SHP77 (cell line): ENCODE measurements around the gene VPS35L.

ENCODE experiments used
- DNase-seq, 2 experiments: peaks; one replicate each; lab custom pipeline; 2025; lab: John Stamatoyannopoulos, UW

Gene VPS35L

DNA sequence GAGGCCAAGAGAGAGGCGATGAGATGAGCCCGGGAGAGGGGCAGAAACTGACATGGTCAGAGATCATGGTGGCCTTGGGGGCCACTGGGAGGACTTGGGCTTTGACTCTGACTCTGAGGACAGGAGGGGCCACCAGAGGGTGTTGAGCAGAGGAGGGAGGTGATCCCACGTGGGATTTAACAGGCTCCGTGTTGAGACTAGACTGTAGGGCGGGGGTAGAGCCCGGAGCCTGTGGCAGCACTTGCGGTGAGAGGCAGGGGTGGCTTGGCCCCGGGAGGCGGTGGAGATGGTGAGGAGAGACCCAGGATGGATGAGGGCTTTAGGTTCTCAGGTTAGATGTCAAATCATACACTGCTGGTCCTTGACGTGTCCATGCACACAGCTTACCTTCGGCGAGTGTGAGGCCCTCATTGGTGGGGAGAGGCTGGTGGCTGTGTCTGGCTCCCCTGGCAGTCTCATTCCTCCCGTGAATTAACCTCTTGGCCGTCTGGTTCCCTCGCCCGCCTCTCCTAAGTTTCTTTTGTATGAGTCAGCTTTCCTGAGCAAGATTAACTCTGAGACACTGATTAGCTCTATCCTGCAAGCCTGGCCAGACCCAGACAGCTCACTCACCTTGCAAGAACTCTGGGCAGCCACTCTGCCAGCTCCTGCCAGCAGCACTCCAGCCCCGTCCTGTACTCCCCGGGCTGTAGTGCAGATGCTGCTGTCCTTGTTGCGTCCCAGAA, 39.7 kb downstream of the VPS35L start:
- no peak for DNase-seq

DNA sequence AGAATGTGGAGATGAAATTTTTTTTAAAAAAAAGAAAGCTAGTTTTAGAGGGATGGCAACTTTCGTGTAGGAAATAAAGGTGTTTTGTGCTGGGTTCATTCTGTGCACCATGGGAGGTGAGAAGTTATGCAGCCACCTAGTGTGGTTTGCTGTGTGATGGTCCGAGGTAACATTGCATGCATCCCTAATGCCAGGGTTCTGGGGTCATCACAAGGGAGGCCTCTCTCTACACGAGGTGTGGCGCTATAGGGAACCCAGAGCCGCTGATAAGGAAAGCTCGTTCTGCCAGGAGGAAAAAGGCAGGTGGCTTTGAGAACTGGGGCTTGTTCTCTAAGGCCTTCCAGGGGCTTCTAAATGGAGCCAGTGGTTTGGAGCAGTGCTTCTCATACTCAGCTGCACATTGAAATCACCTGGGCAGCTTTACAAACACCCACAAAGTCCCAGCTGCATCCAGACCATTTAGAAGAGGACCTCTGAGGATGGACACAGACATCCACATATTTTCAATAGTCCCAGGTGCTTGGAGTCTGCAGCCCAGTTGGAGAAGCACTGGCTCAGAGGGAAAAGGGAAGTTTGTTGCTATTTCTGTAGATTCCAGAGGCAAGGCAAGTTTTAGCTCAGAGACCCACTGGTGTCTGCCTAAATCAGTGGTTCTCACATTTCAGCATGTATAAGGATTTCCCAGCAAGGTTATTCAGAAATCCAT, 43.5 kb downstream of the VPS35L start:
- DNase-seq, result no peak

DNA sequence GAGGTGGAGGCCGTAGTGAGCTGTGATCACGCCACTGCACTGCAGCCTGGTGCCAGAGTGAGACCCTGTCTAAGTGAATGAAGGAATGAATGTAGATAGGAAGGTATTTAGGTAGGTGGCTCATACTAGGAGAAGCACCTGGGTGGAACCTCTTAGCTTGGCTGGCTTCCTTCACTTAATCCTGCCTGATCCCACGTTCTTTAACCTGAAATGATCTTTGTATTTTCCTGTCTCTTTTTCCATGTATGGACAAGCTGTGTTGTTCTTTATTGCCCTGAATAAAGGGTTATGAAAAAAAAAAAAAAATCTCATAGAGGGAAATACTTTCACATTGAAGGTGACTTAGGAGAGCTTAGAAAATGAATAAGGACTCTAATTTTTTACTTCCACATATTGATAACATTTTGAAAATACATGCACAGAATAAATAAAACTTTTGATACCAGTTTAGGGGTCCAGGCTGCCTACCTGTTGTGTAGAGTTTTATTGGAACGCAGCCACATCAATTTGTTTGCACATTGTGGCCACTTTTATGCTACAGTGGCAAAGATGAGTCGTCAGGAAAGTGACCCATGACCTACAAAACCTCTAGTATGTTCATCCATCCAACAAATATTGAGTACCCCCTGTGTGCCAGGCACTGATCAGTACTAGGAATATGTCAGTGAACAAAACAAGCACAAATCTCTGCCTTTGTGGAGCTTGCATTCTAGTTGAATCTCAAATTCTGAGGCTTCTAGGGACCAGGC, 44.6 kb downstream of the VPS35L start:
- no peak for DNase-seq

DNA sequence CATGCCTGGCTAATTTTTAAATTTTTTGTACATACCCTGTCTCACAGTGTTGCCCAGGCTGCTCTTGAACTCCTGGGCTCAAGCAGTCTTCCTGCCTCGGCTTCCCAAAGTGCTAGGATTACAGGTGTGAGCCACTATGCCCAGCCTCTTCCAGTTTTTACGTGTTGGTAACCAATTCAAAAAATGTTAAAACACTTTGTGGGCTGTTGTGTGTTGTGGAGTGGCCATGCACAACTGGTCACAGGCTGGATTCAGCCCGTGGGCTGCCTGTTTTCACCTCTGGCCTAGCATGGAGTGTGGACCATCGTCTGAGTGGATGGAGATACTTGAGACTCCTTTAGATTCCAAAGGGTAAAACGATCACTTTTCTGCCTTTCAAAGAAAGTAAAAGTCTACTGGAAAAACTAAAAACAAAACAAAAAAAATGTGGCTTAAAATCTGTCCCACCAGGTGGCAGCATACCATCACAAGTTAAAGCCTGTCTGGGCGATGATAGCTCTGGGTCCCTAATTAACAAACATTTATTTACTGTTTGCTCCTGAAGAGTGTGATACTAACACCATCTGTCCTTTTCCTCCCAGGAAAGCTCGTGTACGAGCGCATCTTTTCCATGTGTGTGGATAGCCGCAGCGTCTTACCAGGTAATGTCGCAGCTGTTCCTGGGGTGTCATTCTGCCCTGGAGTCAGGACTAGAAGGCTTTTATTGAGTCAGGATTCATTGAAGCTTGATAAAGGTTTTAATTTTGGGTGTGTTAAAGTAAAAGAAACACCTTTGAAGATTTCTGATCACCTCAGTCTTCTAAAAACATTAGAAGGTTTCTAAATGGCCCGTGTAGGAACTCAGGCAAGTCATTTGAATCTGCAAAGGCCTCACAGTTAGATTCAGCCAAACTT, 45.8 kb downstream of the VPS35L start:
- no peak for DNase-seq

DNA sequence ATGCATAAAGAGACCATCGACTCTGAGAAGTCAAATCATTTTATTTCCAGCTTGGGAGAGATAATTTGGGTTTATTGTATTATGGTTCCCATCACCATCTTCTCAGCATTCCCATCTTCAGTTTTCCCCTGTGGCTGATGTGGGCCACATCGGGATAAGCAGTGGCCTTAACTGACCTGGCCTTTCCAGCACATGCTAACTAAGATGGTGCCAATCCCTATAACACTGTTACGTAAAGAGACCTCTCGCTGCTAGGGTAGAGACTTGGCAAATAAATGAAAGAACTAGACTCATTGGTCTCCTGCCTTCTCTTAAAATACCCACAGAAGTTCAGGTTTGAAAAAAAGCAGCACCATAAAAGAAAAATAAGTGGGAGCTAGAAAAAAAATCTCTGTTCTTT, 49.4 kb downstream of the VPS35L start:
- DNase-seq, result no peak

DNA sequence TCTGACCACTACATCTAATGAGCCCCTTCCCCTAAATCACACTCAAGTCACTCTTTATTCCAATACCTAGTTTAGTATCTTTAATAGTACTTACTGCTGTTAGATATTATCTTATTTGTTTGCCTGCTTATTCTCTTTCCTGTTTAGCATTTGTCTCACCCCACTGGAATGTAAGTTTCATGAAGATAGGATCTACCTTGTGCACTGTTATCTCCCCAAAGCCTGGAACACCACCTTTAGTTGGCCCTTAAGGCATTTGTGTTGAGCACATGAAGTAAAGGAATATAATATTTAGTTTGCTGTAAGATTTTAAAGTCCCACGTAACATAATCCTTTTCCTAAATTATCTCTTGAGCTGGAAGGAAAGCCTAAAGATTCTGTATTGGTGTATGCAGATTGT, 50.2 kb downstream of the VPS35L start:
- no peak for DNase-seq

DNA sequence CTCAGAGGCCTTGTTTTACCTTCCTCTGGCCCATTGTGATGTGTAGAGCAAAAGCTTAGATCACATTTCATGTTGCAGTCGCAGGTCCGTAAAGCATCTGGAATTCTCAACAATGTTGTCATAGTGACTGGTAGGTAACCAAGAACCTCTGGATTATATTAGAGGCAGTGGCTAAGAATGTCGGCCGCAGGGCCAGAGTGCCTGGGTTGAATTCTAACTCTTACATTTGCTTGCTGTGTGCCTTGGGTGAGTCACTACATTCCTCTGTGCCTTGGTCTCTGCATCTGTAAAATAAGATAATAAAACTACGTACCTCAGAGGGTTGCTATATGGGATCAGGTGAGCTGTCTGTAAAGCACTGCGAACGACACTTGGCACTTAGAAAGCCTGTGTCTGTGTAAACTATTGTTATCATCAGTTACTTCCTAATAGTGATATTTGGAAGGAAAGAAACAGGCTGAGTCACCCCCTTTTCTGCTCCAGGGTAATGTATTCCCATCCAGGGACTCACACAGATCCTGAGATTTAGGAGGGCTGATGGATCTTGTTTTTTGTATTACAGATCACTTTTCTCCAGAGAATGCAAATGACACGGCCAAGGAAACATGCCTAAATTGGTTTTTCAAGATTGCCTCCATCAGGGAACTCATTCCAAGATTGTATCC, 52.2 kb downstream of the VPS35L start:
- no peak for DNase-seq

DNA sequence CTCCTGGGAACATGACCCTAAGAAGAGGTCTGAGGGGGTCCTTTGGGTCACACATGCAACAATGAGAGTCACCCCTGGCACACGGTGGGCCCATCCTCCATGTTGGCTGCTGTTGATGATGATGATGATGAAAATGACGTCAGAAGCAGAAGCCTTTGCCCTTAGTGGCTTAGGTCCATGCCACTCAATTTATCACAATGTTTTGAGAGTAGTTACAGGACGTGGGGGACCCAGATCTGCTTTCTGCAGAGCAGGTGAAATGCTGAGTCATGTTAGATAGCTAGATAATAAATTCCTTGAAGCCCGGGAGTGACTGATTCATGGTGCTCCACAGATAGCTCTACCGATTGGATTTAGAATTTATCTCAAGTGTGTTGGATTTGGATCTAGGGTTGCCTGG, 53.9 kb downstream of the VPS35L start:
- no peak for DNase-seq

DNA sequence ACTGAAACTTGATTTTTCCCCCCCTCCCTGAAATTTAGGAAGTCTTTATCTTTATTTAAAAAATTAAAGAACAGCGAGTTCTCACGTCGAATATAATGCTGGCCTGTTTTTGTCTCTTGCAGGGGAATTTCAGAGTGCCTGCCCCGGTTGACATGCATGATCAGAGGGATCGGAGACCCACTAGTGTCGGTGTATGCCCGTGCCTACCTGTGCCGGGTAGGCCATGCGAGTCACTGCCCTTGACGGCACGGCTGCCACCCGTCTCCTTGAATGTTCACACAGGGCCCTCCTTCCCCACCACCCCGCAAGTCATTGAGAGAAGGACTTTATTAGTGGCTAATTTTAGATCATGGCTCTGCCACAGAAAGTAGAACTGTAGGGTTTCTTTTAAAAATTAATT, 54.7 kb downstream of the VPS35L start:
- no peak for DNase-seq

DNA sequence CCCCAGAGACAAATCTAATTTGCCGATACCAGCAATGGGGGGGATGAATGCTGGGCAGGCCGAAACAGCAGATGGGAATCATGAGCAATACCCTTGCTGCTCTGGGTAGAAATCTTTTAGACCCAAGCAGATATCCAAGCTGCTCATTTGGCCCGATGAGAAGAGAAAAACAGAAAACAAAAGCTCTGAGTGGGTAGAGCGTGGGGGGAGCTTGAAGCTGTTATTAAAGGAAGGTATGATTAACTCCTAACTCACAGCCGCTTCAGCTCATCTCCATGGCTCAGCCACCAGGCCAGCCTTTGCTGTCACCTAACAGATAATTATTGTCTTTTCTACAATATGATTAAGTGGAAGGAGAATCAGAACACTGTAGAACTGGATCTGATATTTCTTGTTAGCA, 58.3 kb downstream of the VPS35L start:
- no peak for DNase-seq

DNA sequence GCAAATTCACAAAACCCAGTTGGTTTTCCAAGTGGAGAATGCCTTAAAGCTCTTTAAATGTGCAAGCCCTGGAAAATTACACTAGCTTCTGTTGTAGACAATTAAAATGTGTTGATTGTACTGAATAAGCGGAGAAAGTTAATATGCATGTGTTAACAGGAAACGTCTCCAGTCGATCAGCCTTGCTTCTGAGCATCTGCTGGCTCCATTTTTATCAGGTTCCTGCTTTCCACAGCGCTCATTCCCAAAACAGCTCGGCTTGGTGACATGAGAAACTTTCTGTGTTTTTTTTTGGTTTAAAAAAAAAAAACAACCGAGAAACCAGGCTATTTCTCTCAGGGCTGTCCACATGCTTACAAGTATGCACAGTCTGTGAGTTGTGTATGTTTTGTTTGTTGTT, 60.7 kb downstream of the VPS35L start:
- DNase-seq, result no peak

DNA sequence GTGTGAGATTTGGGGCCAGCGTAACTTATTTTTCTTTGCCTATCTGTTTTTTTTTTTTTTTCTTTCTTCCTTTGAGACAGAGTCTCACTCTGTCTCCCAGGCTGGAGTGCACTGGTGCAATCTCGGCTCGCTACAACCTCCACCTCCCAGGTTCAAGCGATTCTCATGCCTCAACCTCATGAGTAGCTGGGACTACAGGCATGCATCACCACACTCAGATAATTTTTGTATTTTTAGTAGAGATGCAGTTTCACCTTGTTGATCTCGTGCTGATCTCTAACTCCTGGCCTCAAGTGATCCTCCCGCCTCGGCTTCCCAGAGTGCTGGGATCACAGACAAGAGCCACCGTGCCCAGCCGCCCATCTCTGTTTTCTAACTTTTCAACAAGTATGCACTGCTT, 63.4 kb downstream of the VPS35L start:
- no peak for DNase-seq

DNA sequence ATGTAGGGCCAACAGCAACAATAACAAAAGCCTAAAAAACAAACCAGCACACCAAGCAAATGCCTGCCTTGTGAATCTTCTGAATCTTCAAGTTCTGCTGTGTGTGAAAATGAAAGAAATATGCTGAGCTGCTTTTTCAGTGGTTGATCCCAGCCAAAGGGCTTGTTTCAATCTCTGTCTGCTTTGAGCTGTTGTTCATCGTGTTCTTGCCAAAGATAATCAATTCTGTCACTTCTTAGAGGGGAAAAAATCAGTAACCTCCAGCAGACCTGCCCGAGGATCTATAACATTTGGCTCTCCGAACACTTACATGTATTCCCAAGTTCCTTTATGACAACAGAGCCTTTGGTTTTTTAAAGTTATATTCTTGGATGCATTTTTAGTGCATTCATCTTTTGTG, 65.9 kb downstream of the VPS35L start:
- no peak for DNase-seq

DNA sequence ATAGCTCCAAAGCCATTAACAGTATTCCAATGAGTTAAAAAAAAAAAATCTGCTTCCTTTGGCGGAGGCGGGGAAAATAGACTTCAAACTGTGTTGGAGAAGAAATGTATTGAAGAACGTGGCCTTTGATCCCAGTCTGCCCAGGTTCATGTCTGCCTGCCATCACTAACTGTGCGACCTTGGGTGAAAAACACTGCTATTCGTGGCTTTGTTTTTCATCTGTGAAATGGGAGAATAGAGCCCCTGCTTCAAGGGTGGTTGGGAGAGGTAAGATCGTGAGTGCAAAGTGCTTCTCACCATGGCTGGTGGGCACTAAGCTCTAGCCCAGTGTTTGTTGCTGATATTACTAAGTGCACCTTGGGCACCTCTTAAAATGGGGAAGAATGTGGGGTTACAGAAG, 69.5 kb downstream of the VPS35L start:
- no peak for DNase-seq

DNA sequence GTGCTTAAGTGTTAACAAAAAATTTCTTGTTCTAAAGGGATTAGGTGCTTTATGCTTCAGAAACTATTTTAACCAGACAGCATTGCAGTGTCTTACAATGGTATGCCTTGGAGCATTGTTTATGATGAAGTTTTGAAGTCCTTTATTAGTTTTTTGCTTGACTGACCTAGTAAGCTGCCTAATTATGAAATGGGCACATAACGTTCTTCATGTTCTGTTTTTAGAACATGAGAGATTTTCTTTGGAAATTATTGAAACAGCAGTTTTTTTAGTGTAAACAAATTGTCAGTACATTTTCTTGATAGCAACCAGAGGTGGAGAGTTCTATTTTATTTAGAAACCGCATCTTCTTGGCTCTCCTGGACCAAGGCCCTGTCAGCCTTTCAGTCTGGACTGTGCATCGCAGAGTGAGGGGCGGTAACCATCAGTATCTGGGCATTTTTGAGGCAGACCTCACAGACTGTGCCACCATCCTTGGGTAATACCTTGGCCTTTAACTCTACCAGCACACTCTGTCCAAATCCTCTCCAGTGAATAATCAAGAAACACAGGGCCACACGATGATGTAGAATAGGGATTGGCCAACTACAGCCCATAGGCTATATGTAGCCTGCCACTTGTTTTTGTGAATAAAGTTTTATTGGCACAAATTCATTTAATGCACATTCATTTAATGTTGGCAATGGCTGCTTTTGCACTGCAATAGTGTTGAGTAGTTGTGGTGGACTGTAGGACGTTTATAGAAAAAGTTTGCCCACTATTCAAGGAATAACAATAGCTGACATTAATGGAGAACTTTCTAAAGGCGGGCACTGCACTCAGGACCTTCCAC, 81.1 kb downstream of the VPS35L start:
- DNase-seq, result no peak

DNA sequence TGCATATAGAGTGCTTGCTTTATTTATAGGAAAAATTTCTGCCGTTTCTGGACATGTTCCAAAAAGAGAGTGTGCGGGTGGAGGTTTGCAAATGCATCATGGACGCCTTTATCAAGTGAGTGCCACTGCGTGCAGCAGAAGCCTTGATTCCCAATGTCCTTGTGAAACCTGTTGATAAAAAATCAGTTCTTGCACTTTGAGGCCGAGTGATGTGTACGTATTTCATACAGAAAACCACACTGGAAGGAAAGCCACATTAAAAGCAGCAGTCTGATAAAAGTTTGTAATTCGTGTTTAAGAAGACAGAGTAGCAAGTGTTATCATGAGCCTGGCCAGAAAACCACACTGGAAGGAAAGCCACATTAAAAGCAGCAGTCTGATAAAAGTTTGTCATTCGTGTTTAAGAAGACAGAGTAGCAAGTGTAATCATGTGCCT, 84.5 kb downstream of the VPS35L start:
- DNase-seq, result no peak

DNA sequence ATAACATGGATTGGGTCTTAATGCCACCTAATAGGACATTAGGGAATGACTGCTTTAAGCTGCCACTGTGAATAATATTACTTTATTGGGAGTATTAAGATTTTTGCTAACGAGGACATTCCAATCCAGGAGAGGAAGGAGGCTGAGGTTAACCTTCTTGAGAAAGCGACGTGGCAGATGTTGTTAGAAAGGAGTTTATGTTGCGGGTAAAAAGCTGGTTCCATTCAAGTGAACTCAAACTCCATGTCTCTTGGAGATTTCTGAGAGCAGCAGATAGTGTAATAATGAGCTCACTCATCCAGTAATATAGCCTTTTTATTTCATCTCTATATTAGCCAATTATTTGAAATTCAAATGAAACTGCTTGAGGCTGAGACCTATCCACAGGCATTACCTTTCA, 87.0 kb downstream of the VPS35L start:
- DNase-seq, result no peak

DNA sequence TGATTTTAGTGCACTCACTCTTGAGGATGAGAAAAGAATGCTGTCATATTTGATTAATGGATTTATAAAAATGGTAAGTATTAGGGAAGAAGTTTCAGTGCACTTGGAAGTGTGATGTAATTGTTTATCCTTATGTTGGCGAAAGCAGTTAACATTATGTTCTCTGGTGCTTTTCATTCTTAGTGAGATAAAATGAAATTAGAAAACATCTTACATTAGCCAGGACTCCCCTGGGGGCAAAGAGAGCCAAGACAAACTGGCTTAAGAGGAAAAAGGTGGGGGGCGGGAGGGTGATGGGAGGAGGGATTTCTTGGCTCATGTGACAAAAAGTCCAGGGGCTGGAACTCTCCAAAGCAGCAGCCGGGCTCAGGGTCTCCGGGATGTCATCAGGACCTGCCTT, 89.4 kb downstream of the VPS35L start:
- DNase-seq, result no peak

DNA sequence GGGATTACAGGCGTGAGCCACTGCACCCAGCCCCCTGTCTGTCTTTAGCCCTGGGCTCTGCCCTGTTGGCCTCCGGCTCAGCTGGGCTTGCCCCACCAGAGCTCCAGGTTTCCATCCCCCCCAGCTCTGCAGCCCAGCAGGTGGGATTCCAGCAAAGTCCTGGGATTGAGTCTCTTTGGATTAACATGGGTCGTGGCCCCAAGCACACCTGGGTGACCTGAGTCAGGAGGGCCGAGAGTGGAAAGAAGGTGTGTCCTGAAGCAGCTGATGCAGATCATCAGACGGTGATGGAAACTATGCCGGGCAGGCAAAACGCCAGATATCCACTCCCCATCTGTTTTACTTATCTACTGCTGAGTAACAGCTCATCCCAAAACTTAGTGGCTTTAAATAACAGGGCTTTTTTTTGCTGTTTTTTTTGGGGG, 90.1 kb downstream of the VPS35L start:
- no peak for DNase-seq

DNA sequence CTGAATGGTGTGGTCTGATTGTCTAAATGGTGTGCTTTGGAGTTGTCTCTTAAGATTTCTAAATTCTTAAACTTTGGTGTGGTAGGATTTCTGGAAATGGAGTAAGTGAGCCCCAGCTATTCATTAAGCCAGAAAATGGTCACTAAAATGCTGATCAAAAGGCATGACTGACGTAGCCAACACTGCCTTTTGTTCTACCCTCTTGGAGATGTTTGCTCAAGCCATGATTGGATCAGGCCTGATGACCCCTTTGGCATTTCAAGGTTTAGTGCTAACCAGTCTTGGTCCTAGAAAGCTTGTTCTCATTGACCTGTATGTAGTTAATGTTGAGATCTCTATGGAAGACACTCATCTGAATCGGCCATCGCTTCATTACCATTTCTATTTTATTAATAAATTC, 94.5 kb downstream of the VPS35L start:
- no peak for DNase-seq

DNA sequence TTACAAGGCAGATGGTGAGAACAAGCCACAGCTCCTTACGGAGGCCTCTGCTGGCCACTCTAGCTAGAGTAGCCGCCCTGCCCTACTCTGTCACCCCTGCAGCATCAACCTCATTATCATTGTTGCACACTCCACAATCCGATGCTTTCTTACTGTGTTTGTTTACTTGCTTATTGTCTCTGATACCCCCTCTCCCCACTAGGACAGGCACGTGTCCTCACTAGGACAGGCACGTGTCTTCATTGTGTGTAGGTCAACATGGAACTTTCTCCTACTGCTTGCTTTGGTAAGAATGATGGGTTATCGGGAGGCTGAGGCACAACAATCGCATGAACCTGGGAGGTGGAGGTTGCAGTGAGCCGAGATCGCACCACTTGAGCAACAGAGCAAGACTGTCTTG, 98.6 kb downstream of the VPS35L start:
- DNase-seq, result no peak
